CD4-positive, alpha-beta T cell treated with Interleukin-2 at 100 ng/mL for 4 hours (primary cell): ENCODE measurements around the gene HCN4.
"Not testable (repeated sequence)": the region's sequence is repeated elsewhere in the genome, so short reads cannot be mapped to it uniquely, and the experiment has no call there.

ENCODE experiments used
- DNase-seq: peaks from one replicate; pipeline ENCODE4 v3.0.0-alpha.2; 2020; ENCODE audit warnings: low spot score

Gene HCN4

DNA sequence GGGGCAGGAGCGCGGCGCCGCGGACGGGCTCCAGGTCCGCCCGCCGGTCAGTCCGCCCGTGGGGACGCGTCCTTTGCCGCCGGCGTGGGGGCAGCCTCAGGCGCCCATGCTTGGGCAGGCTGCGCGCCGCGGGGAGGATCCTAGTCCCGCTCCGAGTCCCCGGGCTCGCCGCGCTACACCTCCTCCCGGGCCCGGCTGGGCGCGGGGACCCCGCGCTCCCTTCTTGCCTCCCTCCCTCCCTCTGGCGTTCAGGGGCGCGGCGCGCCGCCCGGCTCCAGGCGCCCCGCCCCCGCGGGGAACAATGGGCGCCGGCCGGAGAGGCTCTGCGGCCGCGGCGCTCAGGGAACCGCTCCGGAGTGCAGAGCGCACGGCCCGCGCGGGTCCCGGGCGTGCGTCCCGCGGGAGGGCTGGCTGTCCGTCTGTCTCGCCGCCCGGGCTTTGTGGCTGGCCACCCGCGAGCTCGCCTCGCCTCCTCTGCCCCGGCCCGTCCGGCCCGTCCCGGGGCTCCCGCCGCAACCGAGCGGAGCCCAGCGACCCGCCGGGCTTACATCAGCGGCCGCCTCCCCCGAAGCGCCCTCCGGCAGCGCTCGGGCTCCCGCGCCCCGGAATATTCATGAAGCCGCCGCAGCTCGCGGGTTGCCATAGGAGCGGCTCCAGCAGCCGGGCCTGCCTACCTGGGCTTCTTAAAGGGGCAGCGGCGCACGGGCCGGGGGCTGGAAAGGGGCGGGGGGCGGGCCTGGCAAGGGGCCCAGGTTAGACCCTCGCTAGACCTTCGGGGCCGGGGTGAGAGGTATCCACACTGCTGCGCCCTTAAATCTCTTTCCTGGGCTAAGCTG, at the start of gene HCN4:
TSS of gene HCN4 (minus strand) at position 658 of the 836 bp plus-strand sequence. CDS start 688 bp downstream, outside the sequence.
- DNase-seq = no peak

DNA sequence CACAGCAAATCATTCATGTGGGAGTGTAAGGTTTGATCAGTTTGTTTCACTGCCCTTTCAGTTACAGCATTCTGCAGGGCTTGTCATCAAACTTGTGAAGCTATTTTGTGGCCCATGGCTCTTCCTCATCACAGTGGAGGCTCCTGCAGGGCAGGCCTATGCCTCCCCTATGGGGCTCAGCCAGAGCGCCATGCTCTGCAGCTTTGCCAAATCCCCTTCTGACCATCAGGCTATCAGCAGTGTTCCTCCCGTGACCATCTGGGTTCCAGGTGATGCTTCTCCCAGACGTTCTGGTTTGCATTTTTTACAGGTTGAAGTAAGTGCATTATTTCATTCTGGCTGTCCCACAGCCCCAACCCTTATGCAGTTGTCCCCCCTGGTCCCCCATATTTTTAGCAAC, 46.1 kb upstream of the HCN4 start:
- no peak for DNase-seq

DNA sequence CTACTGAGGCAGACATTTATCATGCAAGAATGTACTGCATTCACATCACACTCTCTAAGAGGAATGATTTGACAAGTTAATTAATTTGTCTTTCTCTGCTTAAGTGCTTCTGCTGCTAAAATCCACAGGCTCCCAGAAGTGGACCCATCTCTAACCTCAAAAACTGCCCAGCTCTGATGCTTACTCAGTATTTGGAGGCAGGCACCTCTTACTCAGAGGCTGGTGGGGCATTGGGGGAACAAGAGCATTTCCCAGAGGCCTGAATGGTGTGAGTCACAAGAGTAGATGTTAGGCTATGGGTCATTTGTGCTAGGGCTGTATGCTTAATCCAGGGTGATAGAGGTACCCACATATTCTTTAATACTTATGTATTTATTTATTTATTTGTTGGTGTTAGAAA, 34.4 kb upstream of the HCN4 start:
- no peak for DNase-seq

DNA sequence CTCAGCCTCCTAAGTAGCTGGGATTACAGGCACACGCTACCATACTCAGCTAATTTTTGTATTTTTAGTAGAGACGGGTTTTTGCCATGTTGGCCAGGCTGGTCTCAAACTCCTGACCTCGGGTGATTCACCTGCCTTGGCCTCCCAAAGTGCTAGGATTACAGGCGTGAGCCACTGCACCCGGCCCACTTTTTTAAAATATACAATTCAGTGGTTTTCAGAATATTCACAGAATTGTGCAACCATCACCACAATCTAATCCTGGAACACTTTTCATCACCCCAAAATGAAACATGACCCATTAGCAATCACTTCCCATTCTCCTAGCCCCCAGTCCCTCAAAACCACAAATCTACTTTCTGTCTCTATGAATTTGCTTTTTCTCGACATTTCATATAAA, 31.5 kb upstream of the HCN4 start:
- DNase-seq = not testable (repeated sequence)

DNA sequence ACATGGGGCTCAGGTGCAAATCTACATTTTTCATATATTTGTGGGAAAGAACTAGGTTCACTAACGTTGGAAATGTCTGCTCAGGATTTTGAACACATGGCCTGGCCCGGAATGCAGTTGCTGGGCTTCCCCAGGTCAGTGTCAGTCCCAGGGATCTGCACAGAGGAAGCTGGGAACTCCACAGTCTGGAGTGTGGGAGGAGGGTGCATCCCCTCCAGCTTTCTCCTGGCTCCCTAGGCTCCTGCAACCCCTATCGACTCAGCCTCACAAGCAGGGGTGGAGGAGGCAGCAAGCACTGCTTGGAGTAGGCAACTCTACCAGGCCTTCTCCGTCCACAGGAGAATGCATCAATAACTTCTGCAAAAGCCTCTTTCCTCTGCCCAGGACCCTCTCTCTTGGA, 30.1 kb upstream of the HCN4 start:
- DNase-seq = no peak

DNA sequence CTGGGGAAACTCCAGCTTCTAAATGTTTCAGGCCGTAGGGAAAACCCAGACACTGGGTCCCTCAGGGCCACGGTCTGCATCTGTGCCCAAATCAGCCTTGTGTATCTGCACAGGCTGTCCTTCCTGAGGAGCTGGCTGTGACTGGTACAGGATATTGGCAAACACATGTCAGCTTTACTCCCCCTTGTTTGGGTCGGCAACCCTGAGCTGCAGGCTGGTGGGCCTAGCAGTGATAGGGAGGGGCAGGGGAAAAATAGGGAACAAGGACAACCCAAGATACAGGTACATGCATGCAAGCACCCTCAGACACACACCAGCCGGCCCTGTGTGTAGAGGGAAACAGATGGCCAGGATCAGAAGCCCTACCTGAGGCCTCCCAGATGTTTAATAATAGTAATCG, 28.7 kb upstream of the HCN4 start:
- no peak for DNase-seq

DNA sequence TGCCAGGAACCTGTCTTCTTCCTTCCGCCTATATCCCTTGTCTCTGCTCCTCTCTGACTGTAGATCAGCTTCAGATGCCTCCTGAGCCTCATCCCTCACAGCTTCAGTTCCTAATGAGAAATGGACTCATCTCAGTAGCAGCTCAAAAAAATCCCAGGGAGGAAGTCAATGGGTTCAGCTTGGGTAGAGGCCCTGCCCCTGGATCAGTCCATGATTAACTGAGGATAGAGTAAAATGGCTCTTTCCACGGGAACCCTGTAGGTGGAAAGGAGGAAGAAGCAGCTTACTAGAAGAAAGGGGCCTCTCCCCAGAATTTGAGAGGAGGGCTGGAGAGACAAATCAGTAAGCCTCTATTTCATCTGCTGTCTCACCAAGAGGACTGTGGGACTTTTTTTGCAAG, 26.9 kb upstream of the HCN4 start:
- DNase-seq = no peak

DNA sequence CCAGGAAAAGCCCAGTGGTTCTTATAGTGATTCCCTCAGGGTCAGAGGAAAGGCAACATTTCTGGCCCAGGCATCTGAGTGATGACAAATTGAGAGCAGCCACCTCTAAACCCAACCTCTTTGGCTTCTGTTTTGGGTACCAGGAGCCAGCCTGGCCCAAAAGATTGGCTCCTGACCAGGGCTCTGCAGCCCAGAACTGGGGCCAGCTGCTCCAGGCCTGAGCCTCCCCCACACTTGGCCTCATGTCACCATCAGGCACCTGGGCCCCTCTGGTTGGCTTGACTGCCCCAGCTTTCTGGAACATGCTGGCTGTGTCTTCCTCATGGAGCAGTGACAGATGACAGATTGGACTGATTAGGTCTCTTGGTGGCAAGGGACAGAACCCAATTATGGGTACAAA, 26.0 kb upstream of the HCN4 start:
- DNase-seq = no peak

DNA sequence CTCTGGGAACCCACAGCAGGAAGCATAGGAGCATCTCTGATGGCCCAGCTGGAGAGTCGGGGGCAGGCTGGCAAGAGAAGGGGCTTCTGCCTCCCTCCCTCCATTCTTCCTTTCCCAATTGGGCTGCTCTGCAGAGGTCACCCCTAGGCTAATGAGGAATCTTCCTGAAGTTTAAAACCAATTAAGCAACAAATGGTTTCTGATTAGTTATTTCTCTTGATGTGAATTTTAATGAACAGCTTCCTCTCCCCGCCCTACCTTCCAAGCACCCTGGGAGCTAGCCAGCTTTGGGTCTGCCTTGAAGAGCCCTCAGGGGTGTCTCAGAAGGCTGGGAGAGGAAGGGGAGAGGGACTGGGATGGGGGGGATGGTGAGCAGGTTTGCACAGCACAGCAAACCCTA, 24.6 kb upstream of the HCN4 start:
- no peak for DNase-seq

DNA sequence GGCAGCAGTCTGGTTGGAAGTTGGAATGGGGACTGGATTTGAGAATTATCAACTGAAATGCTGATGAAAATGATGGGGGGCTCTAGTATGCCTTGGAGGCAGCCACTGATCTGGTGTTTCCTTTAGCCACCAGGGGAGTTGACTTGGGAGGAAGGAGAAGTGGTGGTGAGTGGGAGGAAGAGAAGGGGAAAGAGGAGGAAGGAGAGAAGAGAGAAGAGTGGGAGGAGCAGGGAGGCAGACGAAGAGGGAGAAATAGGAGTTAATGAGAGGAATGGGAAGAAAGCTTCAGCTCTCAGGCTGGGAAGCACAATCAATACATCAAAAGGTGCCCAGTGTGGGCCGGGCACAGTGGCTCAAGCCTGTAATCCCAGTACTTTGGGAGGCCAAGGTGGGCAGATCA, 23.3 kb upstream of the HCN4 start:
- no peak for DNase-seq

DNA sequence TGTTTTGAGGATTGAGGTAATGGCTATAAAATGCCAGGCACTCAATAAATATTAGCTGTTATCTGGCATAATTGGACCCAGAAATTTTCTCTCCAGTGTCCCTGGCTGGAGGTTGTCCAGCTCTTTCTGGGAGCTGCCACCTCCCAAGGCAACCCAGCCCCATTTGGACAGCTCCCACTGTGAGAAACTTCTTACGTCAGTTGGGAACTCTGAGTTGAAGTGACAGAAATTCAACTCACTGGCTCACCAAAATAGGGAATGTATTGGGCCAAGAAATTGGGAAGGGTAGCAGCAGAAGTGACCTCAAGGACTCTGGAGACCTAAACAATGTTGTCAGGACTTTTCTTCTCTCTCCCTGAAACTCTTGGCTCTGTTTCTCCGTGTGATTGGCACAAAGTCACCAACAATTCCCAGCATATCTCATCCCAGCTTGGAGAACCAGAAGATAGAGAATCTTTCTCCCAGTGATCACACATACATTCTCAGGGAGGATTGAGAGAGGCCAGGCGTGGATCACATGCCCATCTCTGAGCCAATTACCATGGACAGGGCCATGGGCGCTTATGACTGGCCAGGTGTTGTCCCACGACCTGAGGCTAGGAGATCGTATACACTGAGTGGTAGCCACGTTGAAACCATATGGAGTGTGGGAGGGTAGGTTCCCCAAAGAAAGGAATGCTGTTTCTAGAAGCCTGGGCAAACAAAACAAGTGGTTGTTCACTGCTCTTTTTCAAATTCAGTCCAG, 22.5 kb upstream of the HCN4 start:
- no peak for DNase-seq

DNA sequence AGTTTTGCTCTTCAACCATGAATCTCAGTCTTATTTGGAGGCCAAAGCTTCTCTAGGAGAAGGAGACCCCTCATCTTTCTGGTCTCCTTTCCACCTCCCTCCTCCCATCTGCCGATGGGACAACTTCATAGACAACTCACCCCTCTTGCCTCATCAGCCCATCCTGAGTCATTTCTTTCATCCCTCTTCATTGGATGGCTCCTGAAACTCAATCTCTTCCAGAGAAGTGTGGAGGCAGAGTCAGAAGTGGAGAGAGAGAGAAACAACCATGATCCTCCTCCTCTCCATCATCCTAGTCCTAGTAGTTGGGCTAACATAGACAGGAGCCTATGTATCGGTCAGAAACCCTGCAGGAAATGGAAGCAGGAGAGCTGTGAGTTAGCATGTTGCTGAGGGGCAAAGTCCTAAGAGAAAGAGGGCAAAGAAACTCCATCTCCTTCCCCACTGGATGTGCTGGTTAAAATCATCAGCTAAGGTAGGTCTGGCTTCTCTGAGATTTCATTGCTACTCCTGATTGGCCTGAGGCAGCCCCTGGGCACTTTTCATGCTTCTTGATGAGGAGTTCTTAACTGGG, 21.3 kb upstream of the HCN4 start:
- no peak for DNase-seq

DNA sequence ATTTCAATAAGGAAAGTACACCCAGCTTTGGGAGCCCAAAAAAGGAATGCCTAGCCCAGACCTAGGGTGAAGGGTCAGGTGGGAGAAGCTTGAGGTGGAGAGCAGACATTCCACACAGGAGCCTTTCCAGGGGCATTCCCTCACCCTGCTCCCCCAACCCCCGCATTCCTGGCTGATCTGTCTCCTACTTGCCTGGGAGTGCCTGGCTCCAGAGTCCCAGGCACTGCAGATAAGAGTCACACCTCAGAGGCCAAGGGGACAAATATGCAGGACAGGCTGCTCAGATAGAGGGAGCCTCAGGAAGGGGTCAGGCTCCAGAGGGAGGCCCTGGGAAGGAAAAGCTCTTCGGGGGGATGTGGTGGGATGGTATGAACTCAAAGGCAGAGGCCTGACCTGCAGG, 20.8 kb upstream of the HCN4 start:
- no peak for DNase-seq

DNA sequence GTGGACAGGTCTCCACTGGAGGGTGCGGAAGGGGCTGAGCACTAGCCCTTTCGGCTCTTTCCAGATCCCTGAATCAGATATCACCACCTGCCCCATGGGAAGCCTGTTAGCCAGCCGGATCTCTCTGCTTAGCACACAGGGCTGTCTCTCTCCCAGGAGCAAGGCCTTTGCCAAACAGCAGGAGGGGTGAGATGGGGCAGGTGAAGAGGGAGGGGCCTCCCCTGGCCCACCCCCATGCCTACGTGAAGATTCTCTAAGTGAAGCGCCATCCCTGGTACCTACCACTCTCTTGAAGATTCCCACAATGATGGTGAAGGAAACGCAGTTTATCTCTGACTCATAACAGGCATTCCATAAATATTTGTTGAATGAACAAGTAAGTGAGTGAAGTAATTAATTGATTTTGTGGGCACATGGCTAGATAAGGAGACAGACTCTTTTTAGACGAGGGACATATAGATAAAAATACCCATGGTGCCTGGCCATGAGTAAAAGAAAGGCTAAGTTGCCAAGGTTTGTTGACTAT, 19.6 kb upstream of the HCN4 start:
- DNase-seq = no peak

DNA sequence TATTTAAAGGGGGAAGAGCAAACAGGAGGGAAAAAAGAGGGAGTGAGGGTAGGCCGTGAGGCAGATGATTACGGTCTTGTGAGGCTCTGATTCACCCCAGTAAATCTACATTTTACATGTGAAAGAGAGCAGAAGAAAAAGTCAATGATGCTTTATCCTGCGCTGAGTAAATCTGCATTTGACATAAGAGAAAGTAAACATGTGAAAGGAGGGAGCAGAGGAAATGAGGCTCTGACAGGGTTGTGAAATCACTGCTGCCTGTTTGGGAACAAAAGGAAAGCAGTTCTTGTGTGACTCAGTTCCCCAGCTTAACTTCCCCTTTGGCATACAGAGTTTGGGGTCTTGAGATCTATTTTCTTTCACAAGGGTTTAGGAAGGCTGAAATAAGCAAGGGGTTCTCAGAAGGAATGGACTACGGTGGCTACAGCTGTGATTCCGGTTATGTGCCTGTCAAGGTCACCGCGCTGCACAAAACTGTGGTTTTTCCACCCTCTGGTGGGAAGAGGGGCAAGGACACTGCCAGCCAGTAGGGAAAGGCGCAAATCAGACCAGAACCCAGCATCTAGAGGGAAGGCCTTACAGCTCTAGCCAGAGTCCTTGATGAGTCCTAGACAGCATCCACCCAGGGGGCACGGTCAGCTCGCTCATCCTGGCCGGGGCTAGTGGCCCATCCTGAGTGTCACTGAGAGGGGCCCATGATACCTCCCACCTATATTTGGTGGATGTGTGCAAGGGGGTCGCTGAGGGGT, 18.9 kb upstream of the HCN4 start:
- DNase-seq = no peak

DNA sequence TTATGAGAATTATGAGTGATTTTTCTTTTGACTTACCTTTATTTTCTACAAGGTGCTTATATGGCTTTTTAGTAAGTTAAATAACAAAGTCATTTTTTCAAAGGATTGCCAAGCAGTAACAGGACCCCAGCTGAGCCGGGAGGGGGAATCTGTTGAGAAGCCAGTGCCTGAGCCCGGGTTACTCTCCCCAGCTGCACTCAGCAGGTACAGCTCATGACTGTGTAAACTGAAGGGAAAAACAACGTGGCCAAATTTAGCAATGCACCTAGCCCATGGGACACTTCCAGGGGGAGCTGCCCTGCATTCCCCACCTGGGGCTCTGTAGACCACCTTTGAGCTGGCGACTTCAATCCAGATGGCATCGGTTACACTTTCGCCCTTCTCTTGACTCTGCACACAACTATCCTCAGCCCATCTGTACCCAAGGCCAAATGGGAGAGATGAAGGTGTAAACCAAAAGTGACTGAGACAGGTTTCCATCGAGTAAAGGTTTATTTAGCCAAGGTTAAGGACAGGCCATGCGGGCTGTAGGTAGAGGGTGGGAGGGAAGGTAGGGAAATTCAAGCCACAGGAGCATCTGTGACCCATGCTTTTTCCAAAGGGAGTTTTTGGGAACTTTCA, 18.2 kb upstream of the HCN4 start:
- no peak for DNase-seq

DNA sequence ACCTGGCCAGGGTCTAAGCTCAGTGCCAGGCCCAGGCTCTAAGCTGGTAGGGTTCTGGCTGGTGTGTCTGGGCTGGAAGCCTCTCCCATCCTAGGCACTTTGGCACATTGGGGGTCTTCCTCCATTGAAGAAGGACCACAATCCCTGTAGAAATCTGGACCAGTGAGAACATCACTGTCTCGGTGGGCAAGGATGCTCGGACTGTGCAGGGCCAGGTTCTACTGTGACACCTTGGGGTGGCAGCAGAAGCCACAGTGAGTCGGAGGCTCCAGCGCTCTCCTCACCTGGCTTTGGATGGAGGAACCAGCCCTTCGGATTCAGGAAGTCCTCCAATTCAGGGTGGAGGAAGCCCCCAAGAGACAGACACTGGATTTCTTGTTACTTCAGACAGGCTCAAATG, 17.5 kb upstream of the HCN4 start:
- DNase-seq = no peak

DNA sequence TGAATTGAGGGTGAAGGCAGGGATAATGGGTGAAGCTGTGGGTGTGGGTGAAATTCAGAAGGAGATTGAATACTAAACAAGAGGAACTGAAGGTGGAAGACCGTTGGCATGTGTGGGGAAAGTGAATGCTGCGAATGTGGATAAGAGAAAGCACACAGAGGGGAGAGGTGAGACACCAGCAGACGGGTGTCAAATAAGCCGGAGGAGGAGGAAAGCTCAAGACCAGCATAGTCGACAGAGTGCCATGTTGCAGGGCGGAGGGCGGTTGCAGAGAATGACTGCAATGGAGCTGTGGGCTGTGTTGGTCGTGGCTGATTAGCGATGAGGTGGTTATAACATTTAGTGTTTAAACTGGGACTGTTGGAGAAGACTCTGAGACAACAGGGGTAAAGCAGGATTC, 16.4 kb upstream of the HCN4 start:
- no peak for DNase-seq

DNA sequence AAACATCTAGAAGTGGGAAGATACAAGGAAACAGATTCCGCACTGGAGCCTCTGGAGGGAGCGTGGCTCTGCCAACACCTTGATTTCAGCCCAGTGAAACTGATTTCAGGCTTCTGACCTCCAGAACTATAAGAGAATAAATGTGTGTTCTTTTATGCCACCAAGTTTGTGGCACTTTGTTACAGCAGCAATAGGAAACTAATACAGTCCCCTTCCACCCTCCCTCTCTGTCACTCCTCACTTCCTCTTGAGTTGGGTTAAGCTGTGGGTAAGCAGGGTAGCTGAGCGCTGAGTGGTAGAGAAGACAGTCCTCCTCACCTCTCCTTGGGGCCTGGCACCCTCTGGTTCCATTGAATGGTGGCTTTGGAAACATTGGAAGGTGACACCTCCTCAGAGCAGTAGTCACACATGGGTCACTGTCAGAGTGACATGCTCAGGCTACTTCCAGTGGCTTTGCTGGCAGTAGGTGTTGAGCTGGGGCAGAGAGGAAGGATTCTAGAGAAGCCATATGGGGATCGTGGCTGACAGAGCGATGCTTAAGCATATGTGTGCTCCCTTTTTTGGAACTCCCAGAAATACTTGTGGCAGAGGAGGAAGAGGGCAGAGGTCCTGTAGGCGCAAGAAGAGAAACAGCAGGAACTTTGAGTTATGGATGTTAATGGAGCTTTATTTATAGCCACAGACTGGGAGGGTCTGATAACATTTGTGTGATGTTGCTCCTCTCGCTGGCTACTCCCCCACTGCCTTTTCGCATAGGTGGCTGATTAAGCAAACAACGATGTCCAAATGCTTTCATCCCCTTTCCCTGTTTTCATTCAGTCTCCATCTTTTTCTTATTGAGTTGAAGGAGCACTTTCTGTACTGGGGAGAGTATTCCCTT, 14.8 kb upstream of the HCN4 start:
- DNase-seq = no peak

DNA sequence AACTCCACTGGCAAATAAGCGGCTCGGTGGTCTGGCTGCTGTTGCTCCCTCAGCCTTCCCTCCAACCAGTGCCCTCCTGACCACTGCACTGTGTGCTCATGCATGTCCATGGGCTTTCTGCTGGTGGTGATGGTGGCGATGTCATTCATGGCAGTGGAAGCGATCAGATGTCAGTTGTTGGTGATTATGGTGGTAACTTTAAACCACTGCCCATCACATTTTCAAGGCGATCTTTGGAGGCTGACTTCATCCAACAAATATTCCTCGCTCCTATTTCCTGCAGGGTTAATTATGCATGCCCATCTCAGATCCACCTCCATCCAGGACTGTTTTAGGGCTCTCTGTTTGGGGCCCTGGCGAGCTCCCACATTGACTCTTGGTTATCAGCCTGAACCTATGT, 13.4 kb upstream of the HCN4 start:
- no peak for DNase-seq

DNA sequence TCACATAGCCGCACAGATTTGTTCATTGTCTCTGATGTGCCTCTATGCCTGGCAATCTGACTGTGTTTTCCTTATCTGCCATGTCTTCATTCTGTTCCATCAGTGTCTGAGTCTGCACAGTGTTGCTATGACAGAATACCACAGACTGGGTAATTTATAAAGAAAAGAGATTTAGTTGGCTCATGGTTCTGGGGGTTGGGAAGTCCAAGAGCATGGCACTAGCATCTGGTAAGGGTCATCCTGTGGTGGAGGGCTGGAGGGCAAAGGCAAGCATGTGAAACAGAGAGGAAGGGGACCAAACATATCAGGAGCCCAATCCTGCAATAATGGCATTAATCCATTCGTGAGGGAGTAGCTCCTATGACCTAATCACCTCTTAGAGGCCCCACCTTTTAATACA, 11.9 kb upstream of the HCN4 start:
- no peak for DNase-seq
